Fibroblast of the aortic adventitia (primary cell): ENCODE results near the gene NCAPH2. TPM values are rescaled to one million over a fixed set of nuclear protein-coding genes. Genes with fewer than 3 reads are reported as not detected.

Experiments used
- DNase-seq: peaks from one replicate; pipeline ENCODE4 v3.0.0-alpha.2; 2010; ENCODE audit warnings: low read depth
- H3K4me3 ChIP-seq: 2 replicates; pipeline ENCODE4 v1.5.1; 2011; ENCODE audit warnings: low read depth, mild to moderate bottlenecking, control low read depth, low read length, moderate library complexity
- total RNA-seq: library from RNA; depleted of rRNA; stranded (reverse); fragments of >200 nt; gene quantifications from 2 replicates; pipeline ENCODE4 v1.2.3, GENCODE V29; 2012; ENCODE audit warnings: low replicate concordance
- TF ChIP-seq, protein P1 (sequence below): IDR thresholded peaks from 2 replicates; pipeline ENCODE4 v1.5.1; 2011; ENCODE audit warnings: mild to moderate bottlenecking, low read length, control low read depth, inconsistent platforms; ENCODE audit not compliant: insufficient read depth

NCAPH2 gene
- total RNA-seq, 1 donor, result 49.1 TPM

DNA sequence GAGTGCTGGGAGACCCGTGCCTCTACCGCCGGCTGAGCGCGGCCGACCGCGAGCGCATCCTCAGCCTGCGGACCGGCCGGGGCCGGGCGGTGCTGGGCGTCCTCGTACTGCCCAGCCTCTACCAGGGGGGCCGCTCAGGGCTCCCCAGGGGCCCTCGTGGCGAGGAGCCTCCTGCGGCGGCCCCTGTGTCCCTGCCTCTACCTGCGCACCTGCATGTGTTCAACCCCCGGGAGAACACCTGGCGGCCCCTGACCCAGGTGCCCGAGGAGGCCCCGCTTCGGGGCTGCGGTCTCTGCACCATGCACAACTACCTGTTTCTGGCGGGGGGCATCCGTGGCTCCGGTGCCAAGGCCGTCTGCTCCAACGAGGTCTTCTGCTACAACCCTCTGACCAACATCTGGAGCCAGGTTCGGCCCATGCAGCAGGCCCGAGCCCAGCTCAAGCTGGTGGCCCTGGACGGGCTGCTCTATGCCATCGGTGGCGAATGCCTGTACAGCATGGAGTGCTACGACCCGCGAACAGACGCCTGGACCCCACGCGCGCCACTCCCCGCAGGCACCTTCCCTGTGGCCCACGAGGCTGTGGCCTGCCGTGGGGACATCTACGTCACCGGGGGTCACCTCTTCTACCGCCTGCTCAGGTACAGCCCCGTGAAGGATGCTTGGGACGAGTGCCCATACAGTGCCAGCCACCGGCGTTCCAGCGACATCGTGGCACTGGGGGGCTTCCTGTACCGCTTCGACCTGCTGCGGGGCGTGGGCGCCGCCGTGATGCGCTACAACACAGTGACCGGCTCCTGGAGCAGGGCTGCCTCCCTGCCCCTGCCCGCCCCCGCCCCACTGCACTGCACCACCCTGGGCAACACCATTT is 41.1 kb downstream of the NCAPH2 start:
- DNase-seq, result no peak
- H3K4me3 ChIP-seq, result no peak overlapping the region
- TF ChIP-seq, protein P1, sequence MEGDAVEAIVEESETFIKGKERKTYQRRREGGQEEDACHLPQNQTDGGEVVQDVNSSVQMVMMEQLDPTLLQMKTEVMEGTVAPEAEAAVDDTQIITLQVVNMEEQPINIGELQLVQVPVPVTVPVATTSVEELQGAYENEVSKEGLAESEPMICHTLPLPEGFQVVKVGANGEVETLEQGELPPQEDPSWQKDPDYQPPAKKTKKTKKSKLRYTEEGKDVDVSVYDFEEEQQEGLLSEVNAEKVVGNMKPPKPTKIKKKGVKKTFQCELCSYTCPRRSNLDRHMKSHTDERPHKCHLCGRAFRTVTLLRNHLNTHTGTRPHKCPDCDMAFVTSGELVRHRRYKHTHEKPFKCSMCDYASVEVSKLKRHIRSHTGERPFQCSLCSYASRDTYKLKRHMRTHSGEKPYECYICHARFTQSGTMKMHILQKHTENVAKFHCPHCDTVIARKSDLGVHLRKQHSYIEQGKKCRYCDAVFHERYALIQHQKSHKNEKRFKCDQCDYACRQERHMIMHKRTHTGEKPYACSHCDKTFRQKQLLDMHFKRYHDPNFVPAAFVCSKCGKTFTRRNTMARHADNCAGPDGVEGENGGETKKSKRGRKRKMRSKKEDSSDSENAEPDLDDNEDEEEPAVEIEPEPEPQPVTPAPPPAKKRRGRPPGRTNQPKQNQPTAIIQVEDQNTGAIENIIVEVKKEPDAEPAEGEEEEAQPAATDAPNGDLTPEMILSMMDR, result no peak

DNA sequence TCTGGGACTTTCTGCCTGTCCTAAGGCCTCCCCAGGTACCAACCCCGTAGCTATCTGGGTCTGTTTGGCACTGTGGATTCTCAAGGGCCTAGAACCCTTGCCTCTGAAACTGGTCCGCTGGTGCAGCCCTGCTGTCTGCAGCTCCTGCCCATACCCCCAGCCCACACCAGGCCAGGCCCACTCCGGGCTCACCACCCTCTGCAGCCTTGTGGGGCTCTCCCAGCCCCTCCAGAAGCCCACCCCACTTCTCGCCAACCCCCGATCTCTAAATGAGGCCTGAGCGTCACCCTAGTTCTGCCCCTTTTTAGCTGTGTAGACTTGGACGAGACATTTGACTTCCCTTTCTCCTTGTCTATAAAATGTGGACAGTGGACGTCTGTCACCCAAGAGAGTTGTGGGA is 42.4 kb downstream of the NCAPH2 start:
- TF ChIP-seq, protein P1, result no peak
- DNase-seq, result no peak
- H3K4me3 ChIP-seq, result no peak overlapping the region

DNA sequence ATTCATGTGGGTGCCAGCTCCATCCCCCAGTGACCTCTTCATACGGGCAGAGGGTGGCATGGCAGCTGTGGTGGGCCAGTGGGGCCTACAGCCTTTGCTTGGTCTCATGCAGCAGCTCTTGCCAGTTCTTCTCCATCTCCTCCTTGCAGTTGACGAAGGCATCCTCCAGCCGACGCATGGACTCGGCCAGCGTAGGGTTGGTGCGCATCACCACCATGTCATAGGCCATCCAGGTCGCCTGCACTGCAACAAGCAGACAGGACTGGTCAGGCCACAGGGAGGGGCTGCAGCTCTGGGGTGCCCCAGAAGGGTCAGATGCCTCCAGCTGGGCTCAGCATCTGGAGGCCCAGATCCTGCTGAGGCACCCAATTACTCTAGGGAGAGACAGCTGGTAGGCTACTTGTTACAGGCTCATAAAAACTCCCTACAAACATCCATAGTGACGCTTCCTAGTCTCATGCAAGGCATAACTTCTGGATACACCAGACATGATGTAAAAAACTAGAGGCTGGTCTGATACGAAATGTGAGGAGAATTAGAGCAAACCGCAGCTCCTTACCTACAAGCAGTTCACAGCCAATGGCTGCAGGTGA is 43.2 kb downstream of the NCAPH2 start:
- TF ChIP-seq, protein P1, result no peak
- no peak overlapping the region for H3K4me3 ChIP-seq
- no peak for DNase-seq

DNA sequence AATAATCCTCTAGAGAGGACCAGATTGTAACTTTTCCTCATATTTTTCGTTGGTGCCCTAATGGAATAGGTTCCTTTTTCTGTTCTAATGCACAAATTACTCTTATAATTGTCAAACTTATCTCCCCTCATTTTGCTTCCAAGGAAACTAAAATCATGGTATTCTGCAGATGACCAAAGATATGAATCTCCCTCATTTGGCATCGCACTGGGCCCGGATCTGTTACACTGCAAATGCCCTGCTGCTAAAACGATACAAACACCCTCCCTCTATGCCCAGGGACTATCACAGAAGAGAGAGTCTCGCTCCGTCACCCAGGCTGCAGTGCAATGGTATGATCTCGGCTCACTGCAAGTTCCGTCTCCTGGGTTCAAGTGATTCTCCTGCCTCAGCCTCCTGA is 45.3 kb downstream of the NCAPH2 start:
- TF ChIP-seq, protein P1, result no peak
- H3K4me3 ChIP-seq, result no peak overlapping the region
- DNase-seq, result no peak

DNA sequence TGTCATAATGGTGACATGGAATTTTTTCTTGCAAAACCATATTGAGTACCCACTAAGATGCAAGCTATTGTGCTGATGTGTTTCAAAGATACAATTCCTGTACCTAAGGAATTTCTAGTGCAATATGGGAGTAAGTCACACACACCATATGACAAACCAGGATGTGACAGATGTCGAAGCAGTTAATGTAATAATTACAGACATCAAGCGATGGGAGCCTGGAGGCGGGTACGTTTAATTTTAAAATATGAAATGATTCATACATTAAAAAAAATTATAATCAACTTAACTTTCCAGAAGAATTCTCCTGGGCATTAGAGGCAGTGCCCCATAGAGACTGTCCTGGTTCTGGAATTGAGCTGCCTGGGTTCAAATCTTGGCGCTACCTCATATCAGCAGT is 48.7 kb downstream of the NCAPH2 start:
- DNase-seq, result no peak
- TF ChIP-seq, protein P1, result no peak
- H3K4me3 ChIP-seq, result no peak overlapping the region

DNA sequence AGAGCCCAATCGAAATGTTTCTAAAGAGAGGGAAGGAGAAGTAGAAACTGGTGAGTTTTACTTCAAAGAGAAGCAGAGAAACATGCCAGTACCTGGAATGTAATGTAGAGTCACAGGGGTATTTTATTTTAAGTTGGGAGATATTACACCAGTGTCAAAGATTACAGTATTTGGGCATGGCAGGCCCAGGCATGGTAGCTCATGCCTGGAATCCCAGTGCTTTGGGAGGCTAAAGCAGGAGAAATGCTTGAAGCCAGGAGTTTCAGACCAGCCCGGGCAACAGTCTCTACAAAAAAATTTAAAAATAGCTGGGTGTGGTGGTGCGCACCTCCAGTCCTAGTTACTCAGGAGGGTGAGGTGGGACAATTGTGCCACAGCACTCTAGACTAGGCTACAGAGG is 52.0 kb downstream of the NCAPH2 start:
- TF ChIP-seq, protein P1, result no peak
- H3K4me3 ChIP-seq, result no peak overlapping the region
- no peak for DNase-seq
